Measurements from ENCODE around the gene AKR1D1.
"Not testable (repeated sequence)": the region's sequence is repeated elsewhere in the genome, so short reads cannot be mapped to it uniquely, and the experiment has no call there.

AKR1D1 gene

GRCh38 chr7:138122162-138122561 is 45.9 kb downstream of the AKR1D1 start:
- DNase-seq (ENCODE audit: low read depth), result no peak

DNA sequence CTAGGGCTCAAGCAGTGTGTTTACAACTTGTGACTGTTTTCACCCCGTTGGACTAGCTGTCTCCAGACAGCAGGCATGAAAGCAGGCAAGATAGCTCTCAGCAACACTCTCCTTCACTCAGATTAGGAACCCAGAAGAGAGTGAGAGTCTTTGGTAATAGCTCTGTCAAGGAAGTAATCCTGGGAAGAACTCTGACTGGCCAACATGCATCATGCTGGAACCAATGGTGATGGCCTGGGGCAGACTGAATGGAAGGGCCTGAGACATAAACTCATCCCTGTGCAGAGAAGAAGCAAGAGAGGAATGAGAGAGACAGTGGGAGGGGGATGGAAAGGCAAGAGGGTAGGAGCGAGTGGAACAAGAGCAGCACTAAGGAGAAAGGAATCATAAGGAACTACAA is 48.9 kb downstream of the AKR1D1 start:
- no peak for DNase-seq (ENCODE audit: low read depth)

GRCh38 chr7:138125598-138126111 is 49.4 kb downstream of the AKR1D1 start:
- no peak for DNase-seq (ENCODE audit: low read depth)

DNA sequence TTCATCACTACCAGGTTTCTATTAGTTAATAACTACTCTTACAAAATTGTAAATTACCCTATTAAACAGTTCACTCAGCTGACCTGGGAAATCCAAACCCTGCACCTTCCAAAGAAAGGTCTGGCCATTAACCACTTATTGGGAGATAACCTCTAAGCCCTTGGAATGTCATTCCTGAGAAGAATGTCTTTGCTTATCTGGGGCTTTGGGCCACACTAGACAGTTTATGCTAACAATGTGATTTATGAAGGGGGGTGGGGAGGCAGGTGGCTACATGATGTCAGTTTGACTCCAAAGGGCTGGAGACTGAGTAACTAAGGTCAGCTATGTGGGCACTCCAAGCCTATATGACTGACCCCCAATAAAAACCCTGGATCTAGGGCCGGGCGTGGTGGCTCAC is 50.7 kb downstream of the AKR1D1 start:
- DNase-seq (ENCODE audit: low read depth), result no peak

- DNase-seq (ENCODE audit: low read depth), result no peak
Observed at GRCh38 chr7:138127996-138128395, 51.7 kb downstream of the AKR1D1 start.

DNA sequence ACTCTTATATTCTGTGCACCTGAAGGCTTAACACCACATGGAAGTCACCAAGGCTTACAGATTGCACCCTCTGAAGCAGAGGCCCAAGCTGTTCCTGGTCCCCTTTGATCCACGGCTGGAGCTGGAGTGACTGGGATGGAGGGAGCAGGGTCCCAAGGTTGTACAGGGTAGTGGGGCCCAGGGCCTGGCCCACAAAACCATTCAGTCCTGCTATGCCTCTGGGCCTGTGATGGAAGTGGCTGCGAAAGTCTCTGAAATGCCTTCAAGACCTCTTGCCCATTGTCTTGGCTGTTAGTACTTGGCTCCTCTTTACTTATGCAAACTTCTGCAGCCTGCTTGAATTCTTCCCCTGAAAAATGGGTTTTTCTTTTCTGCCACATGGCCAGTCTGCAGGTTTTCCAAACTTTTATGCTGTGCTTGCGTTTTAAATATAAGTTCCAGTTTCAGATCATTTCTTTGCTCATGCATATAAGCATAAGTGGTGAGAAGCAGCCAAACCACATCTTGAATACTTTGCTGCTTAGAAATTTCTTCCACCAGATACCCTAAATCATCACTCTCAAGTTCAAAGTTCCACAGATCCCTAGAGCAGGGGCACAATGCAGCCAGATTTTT is 53.4 kb downstream of the AKR1D1 start:
- no peak for DNase-seq (ENCODE audit: low read depth)

DNA sequence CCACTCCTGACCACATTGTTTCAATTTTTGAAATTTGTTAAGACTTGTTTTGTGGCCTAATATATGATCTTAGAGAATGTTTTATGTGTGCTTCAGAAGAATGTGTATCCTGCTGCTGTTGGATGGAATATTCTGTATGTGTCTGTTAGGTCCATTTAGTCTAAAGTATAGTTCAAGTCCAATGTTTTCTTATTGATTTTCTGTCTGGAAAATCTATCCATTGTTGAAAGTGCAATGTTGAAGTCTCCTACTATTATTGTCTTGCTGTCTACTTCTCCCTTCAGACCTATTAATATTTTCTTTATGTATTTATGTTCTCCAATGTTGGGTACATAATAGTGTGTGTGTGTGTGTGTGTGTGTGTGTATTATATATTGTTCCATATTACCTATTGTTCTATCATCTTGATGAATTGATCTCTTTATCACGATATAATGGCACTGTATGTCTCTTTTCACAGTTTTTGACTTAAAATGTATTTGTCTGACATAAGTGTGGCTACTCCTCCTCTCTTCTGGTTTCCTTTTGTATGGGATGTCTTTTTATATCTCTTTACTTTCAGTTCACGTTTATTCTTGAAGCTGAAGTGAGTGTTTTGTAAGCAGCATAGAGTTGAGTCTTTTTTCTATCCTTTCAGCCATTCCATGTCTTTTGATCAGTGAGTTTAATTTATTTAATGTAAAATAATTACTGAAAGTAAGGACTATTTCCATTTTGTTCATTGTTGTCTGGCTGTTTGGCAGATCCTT is 61.3 kb downstream of the AKR1D1 start:
- no peak for DNase-seq (ENCODE audit: low read depth)

DNA sequence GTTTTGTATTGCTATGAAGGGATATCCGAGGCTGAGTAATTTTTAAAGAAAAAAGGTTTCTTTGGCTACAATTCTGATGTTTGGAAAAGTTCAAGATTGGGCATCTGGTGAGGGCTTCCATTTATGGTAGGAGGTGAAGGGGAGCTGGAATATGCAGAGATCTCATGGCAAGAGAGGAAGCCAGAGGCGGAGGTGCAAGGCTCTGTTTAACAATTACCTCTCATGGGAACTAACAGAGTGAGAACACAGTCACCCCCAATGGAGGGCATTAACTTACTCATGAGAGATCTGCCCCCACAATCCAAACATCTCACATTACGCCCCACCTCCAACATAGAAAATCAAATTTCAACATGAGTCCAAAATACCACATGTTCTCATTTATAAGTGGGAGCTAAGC is 62.0 kb downstream of the AKR1D1 start:
- no peak for DNase-seq (ENCODE audit: low read depth)

DNA sequence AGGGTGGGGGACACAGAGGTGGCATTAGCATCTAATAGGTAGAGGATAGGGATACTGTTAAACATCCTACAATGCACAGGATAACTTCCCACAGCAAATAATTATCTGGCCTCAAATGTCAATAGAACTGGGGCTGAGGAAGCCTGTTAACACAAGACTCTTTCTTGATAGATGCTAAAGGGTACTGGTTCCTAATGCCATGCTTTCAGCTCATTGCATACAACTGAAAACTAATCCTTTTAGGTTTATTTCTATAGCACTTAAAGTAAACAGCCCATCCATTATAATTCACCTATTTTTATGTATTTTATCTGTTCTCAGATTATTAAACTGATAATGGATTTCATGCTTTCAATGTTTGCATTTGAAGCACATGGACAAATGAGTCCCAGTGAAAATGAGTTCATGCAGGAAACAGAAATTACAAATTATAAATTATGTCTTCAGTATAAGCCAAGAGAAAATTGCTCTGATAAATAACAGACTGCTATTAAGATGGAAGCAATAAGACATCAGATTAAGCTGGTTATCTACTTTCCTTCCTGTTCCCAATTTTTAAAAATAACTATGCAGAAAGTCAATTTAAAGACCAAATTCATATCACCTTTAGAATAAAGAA is 66.4 kb downstream of the AKR1D1 start:
- DNase-seq (ENCODE audit: low read depth), result no peak

- DNase-seq (ENCODE audit: low read depth), result no peak
Observed at GRCh38 chr7:138144958-138145357, 68.7 kb downstream of the AKR1D1 start.

DNA sequence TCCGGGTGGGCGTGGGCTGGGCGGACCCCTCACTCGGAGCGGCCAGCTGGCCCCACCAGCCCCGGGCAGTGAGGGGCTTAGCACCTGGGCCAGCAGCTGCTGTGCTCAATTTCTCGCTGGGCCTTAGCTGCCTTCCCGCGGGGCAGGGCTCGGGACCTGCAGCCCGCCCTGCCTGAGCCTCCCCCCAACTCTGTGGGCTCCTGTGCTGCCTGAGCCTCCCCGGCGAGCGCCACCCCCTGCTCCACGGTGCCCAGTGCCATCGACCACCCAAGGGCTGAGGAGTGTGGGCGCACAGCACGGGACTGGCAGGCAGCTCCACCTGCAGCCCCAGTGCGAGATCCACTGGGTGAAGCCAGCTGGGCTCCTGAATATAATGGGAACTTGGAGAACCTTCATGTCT is 70.0 kb downstream of the AKR1D1 start:
- DNase-seq (ENCODE audit: low read depth), result not testable (repeated sequence)

GRCh38 chr7:138146757-138147734 is 70.8 kb downstream of the AKR1D1 start:
- not testable (repeated sequence) for DNase-seq (ENCODE audit: low read depth)

DNA sequence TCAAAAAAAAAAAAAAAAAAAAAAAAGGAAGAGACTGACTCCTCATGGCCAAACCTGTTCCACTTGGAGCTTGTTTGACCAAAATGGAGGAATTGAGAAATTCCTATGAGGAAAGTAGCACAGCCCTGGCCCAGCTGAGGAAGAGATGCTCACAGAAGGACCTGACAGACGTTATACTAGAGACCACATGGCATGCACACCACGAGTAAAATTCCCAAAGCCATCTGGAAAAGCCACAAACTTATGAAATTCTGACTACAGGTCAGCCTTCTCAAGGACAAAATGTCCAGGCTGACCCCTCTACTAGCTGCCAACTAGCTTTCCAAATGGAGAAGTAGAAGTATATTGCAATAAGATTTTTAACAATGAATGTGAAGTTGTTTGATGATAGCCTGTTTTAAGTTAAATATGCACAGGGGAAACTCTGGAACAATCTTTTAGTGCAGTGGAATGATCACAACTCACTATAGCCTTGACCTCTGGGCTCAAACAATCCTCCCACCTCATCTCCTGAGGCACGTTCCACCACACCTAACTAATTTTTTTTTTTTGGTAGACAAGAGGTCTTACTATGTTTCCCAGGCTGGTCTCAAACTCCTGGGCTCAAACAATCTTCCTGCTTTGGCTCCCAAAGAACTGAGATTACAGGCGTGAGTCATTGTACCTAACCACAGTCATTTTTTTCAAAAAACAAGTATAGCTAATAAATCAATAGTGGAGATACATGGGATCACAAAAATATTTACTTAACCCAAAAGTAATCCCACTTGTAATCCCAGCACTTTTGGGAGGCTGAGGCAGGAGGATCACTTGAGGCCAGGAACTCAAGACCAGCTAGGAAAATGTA is 75.7 kb downstream of the AKR1D1 start:
- no peak for DNase-seq (ENCODE audit: low read depth)

- no peak for DNase-seq (ENCODE audit: low read depth)
Observed at GRCh38 chr7:138154661-138155060, 78.4 kb downstream of the AKR1D1 start.

DNA sequence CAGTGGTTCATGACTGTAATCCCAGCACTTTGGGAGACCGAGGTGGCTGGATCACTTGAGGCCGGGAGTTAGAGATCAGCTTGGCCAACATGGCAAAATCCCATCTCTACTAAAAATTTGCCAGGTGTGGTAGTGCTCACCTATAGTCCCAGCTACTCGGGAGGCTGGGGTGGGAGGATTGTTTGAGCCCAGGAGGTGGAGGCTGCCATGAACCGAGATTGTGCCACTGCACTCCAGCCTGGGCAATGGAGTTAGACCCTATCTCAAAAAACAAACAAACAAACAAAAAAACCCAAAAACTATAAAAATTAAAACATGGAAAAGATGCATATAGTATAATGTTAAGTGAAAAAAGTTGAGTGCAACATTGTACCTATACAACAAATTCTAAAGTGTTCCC is 81.4 kb downstream of the AKR1D1 start:
- DNase-seq (ENCODE audit: low read depth), result no peak

DNA sequence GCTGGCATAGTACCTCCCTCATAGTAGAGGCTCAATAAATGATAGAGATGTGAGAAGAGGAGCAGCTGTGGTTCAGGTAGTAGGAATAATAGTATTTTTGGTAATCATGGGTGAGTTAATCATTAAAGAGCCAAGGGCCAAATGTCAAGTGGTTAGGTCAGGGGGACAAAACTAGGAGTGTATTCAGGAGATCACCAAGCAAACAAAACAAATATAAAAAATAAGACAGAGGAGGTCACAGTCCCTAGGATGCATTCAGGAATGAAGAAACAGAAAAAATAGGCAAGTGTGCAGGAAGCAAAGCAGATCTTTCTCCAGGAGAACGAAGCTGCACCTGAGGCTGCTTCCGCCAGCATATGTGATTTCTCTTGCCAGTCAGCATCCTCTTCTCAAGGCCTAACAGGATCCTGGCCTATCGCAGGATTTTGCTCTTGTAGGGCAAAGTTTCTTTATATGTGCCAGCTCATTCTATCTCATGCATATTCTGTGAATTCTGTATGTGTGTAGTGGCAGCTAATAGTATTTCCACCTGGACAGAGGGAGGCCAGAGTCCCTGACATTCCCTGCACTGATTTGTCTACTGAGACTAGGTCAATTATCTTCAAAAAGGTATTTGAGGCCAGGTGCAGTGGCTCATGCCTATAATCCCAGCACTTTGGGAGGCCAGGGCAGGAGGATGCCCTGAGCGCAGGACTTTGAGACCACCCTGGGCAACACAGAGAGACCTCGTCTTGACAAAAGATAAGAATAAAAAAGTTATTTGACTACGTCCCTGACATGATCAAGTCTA is 82.7 kb downstream of the AKR1D1 start:
- DNase-seq (ENCODE audit: low read depth), result no peak

DNA sequence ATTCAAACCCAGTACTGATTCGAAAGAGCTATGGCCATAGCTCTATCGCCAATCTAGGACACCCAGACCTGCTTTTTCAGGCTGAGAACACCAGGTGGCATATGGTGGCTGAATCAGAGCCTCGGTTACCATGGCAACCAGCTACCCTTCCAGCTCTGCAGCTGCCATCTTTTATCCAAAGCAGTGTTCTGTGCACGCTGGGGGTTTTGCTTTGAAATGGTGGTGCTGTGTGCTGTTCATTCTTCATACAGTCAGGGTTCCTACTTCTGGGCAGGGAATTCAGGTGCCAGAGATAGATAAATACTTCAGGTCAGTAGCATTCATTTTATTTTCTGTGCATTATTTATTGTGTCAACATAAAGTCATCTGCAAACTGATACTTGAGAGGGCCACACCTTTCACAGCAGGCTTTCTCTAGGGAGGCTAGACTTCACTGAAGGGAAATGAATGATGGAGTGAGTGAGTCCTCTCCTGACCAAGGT is 85.4 kb downstream of the AKR1D1 start:
- peak; percentile 9 for DNase-seq (ENCODE audit: low read depth)

DNA sequence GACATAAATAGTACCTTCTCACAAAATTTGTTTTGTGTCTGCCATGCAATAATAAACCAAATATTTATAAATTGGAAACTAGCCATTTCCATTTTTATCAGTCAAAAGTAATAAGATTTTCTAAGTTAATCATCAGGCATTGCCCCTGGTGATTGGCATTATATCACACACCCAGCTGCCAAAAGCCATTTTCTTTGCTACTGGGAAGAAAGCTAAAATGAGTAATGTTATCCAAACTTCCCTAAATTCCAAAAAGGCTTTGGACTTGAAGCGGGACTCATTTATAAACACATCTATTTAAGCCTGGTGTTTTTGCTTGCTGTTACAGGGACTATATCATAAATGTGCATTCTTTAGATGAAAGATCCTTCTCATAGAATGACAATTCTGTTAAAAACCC is 86.0 kb downstream of the AKR1D1 start:
- DNase-seq (ENCODE audit: low read depth), result no peak

DNA sequence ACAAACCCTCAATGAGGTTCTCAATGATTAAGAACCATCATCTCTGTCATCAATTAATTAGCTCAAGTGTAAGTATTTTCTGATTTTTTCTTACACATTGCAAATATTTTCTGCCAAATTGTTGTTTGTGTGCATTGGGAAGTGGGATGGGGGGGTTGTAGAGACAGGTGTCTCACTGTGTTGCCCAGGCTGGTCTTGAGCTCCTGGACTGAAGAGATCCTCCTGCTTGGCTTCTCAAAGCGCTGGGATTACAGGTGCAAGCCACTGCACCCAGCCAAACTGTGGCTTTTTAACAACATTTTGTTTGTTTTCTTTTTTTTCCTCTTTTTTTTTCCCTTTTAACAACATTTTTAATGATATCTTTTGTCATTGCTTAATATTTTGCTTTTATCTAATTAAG is 87.5 kb downstream of the AKR1D1 start:
- DNase-seq (ENCODE audit: low read depth), result no peak

DNA sequence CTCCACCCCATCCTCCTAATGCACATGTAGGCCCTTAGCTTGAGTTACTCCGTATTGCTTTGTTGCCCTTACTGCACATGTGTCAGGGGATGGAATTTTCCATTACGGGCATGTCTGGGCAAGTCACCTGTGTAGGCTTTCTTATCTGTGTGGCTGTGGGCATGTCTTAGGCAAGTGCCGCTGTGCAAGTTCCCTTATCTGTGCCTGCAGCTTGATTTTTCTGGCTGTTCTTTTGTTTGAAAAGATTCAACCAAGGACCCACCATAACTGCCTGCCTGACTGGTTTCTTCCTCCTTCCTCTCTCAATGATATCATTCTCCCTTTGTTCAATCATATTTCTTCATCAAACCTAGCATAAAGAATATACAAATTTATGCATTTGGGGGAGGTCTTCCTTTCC is 88.5 kb downstream of the AKR1D1 start:
- DNase-seq (ENCODE audit: low read depth), result no peak
